HG02588 (cell line): Measurements from ENCODE around the gene CFAP100.

Source experiments
- ATAC-seq: cut with Tn5 transposase; IDR thresholded peaks from one replicate; pipeline ENCODE4 v1.9.1; 2021; ENCODE audit warnings: mild to moderate bottlenecking, moderate library complexity; ENCODE audit not compliant: unreplicated experiment

Gene CFAP100

DNA sequence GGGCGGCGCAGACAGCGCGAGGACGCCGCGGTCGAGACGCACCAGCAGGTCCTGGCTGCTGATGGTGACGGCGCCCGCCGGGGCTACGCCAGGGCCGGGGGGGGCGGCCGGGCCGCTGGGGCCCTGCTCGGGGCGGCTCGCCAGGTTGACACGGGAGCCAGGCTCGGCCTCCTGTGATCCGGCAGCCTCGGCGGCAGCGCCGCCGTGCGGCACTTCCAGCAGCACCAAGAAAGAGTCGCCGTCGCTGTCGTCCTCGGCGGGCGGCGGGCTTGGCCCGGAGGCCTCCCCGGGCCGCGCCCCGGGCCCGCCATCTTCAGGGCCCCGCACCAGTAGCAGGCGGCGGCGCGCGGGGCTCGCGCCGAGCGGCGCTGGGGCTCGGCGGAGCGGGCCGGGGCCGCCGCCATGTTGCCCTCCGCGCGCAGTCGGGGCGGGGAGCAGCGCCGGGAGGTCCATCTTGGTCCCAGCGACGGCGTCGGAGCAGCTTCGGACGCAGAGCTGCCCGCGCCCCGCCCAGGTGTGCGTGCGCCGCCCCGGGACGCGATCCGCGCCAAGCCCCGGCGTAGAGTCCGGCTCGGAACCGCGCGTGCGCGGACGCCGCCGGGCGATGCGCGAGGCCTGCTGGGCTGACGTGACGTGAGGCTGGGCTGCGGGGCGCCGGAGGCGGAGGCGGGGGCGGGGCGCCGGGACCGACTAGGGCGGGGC lies 80.9 kb downstream of the CFAP100 start, which contains the start of gene ZXDC:
Gene ZXDC (minus strand): TSS at position 479 of the 702 bp plus-strand sequence. CDS start 26 bp downstream, at position 453.
- peak; percentile 85 for ATAC-seq

DNA sequence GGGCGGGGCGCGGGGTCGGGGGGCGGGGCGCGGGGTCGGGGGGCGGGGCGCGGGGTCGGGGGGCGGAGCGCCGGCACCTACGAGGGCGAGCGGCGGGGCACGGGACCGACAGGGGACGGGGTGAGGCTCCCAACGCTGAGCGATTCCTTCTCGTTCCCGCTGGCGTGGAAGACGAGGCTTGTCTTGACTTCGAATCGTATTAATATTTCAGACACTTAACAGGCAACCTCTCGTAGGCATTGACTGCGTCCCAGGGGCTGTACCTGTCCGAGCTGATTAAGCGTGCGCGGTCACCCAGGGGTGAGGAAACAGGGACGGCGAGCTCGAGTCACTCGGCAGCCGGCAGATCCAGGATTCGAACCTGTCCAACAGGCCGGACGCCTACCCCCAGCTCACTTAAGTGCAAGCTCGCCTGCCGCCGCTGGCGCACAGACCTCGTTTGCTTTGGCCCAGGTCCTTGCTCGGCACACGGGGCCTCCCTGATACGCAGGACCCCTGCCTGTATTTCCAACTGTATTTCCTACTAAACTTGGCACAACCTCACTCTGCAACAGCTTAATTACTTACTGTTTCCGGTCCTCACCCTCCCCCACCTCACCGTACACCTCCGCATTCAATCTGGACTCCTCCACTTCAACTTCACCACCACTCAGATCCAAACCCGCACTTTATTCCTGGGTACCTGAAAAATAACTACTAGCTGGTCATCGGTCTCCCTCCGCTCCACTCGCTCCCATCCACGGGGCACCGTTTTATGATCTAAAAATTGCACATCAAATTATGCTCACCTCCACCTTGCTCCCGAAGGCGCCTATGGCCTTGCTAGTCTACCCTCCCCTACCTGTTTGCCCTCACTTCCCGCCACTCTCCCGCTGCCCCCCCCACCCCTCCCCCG lies 81.7 kb downstream of the CFAP100 start:
- peak; percentile 28 for ATAC-seq

DNA sequence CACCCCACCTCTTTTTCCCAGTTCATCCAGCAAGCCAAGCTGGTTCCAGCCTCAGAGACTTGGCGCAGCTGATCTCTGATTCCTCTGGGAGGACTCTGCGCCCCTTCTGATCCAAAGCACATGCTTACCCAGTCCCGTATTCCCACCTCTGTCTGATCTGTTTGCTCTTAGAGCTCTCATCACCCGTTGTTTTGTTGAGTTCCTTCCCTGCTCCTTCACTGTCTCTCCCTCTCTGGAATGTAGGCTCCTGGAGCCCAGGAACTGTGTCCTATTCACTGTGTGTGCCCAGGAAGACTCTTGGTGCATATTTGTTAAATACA lies 82.3 kb downstream of the CFAP100 start:
- ATAC-seq, result no peak

DNA sequence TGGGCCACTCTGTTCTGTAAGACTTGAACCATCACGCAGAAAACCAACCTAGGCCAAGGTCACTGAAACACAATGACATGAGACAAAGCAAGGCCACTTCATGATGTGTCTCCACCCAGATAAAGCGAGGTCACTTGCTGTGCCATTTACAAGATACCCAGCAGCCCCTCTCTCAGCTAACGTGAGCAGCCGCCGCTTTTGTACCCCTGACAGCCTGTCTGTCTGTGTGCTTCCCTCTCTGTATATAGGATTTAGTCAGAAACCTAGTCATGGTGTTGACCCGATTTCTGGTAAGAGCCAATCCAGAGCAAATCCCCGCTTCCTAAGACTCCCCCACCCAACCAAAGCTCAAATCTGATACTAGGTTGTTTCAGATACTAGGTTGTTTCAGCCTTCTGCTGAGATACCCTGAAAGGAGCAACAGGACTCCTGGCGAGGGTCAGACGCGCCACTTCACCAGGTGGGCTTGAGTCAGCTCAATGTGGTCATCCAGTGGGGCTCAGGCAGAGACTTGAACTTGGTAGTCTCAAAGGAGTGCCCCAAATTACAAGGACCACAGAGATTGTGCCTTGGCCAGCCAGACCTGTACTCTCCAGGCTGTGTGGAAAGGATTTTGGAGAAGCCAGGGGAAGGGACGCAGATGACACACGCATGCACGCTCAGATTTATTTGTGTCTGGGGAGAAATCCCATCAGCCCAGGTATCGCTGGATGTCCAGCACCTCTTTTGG lies 84.0 kb downstream of the CFAP100 start:
- no peak for ATAC-seq

DNA sequence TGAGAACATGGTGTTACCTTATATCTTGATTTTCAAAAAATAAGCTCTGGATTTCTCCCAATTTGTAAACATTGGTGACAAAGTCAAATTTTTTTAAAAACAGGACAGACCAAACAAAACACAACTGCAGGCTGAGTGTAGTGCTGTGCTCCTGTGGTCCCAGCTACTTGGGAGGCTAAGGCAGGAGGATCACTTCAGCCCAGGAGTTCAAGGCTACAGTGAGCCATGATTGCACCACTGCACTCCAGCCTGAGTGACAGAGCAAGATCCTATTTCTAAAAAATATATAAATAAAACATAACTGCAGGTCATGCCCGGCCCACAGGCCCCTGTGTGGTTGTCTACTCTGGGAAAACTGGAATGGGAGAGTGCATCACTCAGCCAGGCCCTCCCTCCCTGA lies 84.9 kb downstream of the CFAP100 start:
- no peak for ATAC-seq

DNA sequence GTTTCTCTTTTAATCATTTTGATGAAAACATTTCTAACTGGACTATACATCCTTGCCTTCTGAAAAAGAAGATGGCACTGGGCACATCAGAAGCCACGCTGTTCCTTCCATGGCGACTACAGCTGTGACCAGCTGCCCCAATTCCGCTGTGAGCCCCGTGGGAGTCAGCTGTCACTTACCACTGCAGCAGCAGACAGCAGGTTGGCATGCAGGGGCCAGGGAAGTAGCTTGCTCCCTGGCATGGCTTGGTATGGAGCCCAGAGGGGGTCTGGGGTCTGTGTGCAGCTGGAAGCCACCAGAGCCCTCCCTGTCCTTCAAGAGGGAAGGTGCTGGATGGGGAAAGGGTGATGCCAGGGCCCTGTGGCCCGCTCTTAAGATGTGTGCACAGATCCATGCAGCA lies 85.5 kb downstream of the CFAP100 start:
- no peak for ATAC-seq

DNA sequence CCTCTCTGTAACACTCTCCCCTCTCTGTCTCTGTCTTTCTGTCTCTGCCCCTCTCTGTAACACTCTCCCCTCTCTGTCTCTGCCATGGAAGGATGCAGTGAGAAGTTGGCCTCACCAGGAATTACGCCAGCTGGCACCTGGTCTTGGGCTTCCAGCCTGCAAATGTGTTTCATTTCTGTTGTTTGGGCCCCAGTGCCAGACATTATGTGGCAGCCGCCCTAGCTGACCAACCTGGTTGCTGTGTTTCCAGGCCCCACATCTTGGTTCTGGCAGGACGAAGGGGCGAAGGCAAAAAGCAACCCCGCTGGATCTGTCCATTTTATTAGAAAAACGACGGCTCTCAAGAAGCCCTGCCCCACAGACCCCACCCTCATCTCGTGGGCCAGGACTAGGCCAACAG lies 86.2 kb downstream of the CFAP100 start:
- no peak for ATAC-seq

DNA sequence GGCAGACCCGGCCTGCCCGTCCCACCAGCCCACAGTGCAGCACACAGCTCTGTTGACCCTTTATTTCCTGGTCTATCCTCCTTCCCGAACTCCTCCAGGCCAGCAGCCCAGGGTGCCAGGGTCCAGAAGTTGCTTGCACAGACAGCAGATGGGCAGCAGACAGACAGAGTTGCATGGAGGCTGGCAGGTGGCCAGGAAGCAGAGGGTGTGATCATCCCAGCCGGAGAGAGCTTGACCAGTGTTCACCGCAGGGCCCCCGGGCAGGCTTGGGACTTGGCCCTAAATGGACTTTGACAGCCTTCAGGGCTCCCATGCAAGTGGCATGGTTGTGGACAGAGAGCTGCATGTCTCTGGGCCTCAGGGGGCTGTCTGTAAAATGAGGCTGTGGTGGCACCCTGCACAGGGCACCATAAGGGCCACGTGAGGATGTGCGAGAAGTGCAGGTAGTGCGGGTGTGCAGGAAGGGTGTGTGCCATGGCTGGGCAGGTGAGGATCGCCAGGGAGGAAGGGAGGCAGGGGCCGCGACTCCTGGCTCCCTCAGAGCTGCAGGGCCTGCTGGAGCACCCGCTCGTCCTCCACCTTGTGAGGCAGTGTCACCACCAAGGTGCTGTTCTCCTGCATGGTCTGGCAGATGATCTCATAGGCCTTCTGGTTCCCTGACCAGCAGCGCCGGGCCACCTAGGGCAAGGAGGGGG lies 87.2 kb downstream of the CFAP100 start:
- no peak for ATAC-seq

DNA sequence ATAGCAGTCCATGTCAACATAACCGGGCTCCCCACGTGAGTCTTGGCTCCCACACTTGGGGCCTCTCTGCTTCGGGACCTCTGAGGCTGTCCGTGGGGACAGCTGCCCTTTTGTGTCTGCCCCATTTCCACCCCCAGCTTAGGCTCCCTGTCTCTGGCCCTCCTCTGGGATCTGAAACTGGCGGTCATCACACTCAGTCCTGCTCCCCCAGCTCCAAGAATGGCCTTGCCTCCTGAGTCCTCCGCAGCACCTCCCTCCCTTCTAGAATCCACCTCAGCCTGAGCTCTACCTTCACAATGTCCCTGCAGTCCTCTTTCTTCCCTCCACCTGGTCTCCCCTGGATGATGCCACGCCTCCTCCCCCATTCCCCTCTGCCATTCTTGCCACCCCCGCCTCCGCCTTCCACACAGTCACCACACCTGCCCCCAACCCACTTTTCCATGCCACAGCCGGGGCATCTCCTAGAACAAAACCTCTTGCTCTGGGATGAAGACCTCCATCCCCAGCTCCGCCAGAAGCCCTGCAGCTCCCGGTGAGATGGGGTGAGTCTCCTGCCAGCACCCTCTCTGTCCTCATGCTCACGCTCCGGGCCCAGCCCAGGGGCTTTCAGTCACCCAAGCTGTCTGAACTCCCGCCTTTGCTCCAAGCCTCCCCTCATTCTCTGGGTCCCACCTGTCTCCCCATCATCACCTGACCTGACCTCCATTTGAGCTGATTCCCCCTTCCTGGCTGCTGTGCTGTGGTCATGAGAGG lies 88.0 kb downstream of the CFAP100 start:
- no peak for ATAC-seq

DNA sequence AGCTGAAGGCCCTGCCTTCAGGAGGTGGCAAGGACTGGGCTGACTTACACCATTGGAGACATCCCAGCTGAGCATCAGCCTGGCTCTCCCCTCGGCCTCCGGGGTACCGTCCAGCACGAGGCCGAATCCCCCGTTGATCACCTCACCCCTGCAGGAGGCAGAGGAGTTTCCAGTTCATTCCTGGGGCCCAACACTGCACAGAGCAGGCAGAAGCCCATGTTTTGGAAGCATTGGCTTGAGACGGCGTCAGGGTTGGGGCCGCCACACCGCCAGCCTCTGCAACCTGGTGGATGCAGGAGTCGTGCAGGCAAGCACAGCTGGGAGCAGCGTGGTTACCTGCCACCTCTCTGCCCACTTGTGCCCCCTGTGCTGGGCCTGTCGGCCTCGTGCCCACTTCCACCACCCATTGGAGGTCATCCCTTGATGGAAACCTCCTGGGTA lies 88.6 kb downstream of the CFAP100 start:
- no peak for ATAC-seq

DNA sequence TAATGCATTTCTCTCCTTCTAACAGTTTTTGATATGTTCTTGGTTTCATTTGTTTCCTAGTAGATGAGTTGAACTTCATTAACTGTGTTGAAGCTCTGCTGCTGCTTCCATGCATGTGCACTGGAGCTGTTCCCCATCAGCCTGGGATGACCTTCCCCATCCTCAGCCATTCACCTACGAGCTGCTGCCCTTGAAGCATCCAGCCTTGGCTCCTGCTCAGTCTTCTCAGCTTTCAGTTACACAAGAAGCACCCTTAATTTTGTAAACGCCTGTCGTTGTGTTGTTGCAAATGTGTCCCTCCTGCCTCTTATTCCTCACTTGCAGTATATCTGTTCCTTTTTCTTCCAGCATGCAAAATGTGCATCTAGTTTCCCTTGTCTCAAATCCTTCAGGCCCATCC lies 89.4 kb downstream of the CFAP100 start:
- no peak for ATAC-seq

DNA sequence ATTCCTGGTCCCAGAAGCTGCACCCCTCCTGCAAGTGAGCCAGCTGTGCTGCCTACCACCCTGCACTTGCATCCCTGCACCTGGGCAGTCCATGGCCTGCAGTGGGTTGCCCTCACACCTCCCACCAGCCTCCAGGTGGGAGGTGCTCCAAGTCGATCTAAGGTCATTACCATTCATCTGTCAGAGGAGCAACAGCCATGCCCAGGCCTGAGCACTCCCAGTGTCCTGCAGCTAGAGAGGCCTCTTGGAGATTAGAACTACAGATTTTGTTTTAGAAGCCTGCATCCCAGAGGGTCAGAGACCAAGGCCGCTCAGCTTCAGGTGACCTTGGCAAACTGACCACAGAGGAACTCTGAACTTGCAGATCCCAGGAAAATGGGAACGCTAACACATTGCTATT lies 90.0 kb downstream of the CFAP100 start:
- ATAC-seq, result no peak

DNA sequence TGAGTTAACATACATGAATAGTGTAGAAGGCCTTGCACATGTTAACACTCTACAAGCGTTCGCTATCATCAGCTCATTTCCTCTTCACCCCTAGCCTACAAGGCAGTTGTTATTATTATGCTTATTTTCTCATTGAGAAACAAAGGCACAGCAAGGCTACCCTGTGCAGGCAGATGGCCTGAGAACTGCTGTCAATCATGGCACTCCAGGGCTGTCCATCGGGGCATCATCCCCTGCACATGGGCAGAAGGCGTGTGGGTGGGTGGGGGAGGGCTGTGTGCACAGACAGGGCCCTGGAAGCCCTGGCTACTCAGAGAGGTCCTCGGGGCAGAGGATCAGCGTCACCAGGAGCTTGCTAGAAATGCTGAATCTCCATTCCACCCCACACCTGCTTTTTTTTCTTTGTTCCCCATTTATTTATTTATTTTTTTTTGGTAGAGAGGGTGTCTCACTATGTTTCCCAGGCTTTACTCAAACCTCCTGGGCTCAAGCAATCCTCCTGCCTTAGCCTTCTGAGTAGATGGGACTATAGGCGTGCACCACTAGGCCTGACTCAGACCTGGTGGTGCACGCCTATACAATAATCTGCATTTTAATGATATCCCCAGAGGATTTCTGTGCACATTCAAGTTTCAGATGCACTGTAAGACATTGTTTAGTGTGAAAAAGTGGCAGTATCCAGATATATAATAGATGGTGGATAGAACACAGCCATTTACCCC lies 90.6 kb downstream of the CFAP100 start:
- no peak for ATAC-seq

DNA sequence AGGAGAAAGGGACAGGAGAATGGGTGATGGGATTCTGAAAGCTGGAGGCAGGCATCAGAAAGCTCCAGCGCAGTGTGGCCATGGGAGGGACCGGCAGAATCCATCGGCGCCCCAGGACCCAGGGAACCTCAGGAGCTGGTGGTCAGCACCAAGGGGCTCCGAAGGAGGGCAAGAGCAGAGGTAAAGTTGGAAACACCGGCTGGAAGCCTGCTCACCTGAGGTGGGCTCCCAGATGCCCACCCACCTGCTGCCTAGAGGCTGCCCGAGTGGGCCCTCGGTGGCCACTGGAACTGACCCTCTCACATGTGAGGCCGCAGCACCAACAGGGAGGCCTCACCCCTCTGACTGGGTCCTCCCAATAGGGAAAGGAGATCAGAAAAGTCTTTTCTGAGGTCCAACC lies 91.2 kb downstream of the CFAP100 start:
- no peak for ATAC-seq
